Caco-2 (cell line): Measurements from ENCODE around the gene PBX1. TPM values are rescaled to one million over a fixed set of nuclear protein-coding genes. Genes with fewer than 3 reads are reported as not detected.
A peak's percentile ranks its signal among the peaks of the same experiment; 100 is the strongest.

Experiments used
- BruUV-seq: library from RNA; stranded (reverse); fragments of 400-500 nt; replicated peaks from 2 replicates; lab custom pipeline; 2021; lab: Mats Ljungman, UMichigan
- CTCF ChIA-PET: fragments of 300-600 bp; sonication (Branson Sonifier 250); formaldehyde crosslinking; loops from one replicate; lab custom pipeline; 2022; ENCODE audit warnings: antibody characterized with exemption; lab: Charles Lee
- POLR2A ChIA-PET: fragments of 300-600 bp; sonication (Branson Sonifier 250); formaldehyde crosslinking; loops from one replicate; lab custom pipeline; 2022; ENCODE audit warnings: antibody characterized with exemption; lab: Charles Lee
- DNase-seq, 2 experiments: peaks; one replicate each; pipeline versions ENCODE4 v3.0.0 to v3.0.0-alpha.2; 2020 to 2022
- H3K27me3 ChIP-seq: replicated peaks from 2 replicates; pipeline ENCODE4 v1.6.0; 2011; ENCODE audit warnings: low read length; ENCODE audit not compliant: control insufficient read depth, insufficient read depth
- H3K36me3 ChIP-seq: 2 replicates; pipeline ENCODE4 v1.5.1; 2011; ENCODE audit warnings: low read length; ENCODE audit not compliant: control insufficient read depth, insufficient read depth
- H3K4me1 ChIP-seq: fragments of 250-450 bp; sonication (Bioruptor Pico); 2 replicates; pipeline ENCODE4 v1.5.1; 2020; ENCODE audit warnings: mild to moderate bottlenecking
- H3K4me3 ChIP-seq: 2 replicates; pipeline ENCODE4 v1.5.1; 2011; ENCODE audit warnings: low read depth, mild to moderate bottlenecking, control low read depth, low read length
- H3K9me3 ChIP-seq: fragments of 250-450 bp; sonication (Bioruptor Pico); 2 replicates; pipeline ENCODE4 v1.5.1; 2020; ENCODE audit warnings: mild to moderate bottlenecking, moderate library complexity
- H3K27ac Mint-ChIP-seq: one replicate; pipeline ENCODE4 v1.8.0; 2022; ENCODE audit warnings: mixed read lengths; ENCODE audit not compliant: unreplicated experiment
- H3K27me3 Mint-ChIP-seq: one replicate; pipeline ENCODE4 v1.8.0; 2022; ENCODE audit warnings: mixed read lengths; ENCODE audit not compliant: insufficient read depth, unreplicated experiment
- H3K36me3 Mint-ChIP-seq: one replicate; pipeline ENCODE4 v1.8.0; 2022; ENCODE audit warnings: mild to moderate bottlenecking, mixed read lengths; ENCODE audit not compliant: insufficient read depth, unreplicated experiment
- H3K4me1 Mint-ChIP-seq: one replicate; pipeline ENCODE4 v1.8.0; 2022; ENCODE audit warnings: low read depth, mixed read lengths; ENCODE audit not compliant: unreplicated experiment
- H3K4me3 Mint-ChIP-seq: one replicate; pipeline ENCODE4 v1.8.0; 2022; ENCODE audit warnings: mild to moderate bottlenecking, moderate library complexity, mixed read lengths; ENCODE audit not compliant: unreplicated experiment
- H3K9me3 Mint-ChIP-seq: one replicate; pipeline ENCODE4 v1.8.0; 2022; ENCODE audit warnings: mixed read lengths; ENCODE audit not compliant: unreplicated experiment
- CTCF ChIP-seq, 2 experiments: fragments of 200-600 bp in 1 of 2; IDR thresholded peaks; 1 replicate in 1 of 2; 2 replicates in 1 of 2; pipeline versions ENCODE4 v1.5.1 to v1.8.0; 2011 to 2022; ENCODE audit warnings: antibody characterized with exemption in 1 of 2, control low read depth in 1 of 2, inconsistent platforms in 1 of 2, low read depth in 1 of 2, low read length in 1 of 2, mild to moderate bottlenecking in 1 of 2, moderate library complexity in 1 of 2; ENCODE audit not compliant: insufficient read depth in 1 of 2, severe bottlenecking in 1 of 2, unreplicated experiment in 1 of 2
- intact Hi-C: fragments of 100-400 bp; cut with micrococcal nuclease; formaldehyde crosslinking; loops from one replicate; pipeline ENCODE4 v1.10.0; 2022; ENCODE audit not compliant: unreplicated experiment
- total RNA-seq: library from RNA; stranded (reverse); gene quantifications from 2 replicates; pipeline ENCODE4 v1.2.3, GENCODE V29; 2022

Gene PBX1
- total RNA-seq, 1 experiment from 2014 or later = 103 TPM

GRCh38 chr1:164653705-164654104 is 94.7 kb downstream of the PBX1 start:
- Histone ChIP-seq H3K36me3 (no peaks in the 10 kb centered on the region; the same call in 1 of the 2 replicates), H3K4me3 (no peak overlapping the region), H3K27me3 (no peaks in the 10 kb centered on the region), H3K9me3 (no peaks in the 10 kb centered on the region), H3K4me1 (peaks cover 74% of the 10 kb centered on the region)
- no peak for DNase-seq
- H3K36me3 Mint-ChIP-seq = peaks cover 43% of the 10 kb centered on the region
- no peaks in the 10 kb centered on the region for H3K9me3 Mint-ChIP-seq
- H3K27ac Mint-ChIP-seq = no peak overlapping the region
- peaks cover 56% of the 10 kb centered on the region for H3K4me1 Mint-ChIP-seq
- no peak overlapping the region for H3K4me3 Mint-ChIP-seq
- H3K27me3 Mint-ChIP-seq = no peaks in the 10 kb centered on the region
- no peak for TF ChIP-seq CTCF (IDR thresholded peaks at IDR 0.05; ENCODE audit: insufficient read depth in 1 of 2, low read depth in 1 of 2, low read length in 1 of 2, severe bottlenecking in 1 of 2, unreplicated experiment in 1 of 2)
- ChIA-PET CTCF (no interaction called here), POLR2A (no interaction called here)
- intact Hi-C loops = no loop called here
- no TSS peak for BruUV-seq

- H3K4me1 ChIP-seq = peaks cover 74% of the 10 kb centered on the region
- H3K27me3 Mint-ChIP-seq = no peaks in the 10 kb centered on the region
- H3K27ac Mint-ChIP-seq = peak overlapping the region; percentile 28
- peaks cover 39% of the 10 kb centered on the region for H3K36me3 Mint-ChIP-seq
- TF ChIP-seq CTCF (IDR thresholded peaks at IDR 0.05; ENCODE audit: insufficient read depth in 1 of 2, low read depth in 1 of 2, low read length in 1 of 2, severe bottlenecking in 1 of 2, unreplicated experiment in 1 of 2) = no peak
- H3K9me3 ChIP-seq = no peaks in the 10 kb centered on the region
- H3K27me3 ChIP-seq = no peaks in the 10 kb centered on the region
- ChIA-PET CTCF (no interaction called here), POLR2A (no interaction called here)
- no peaks in the 10 kb centered on the region for H3K9me3 Mint-ChIP-seq
- H3K4me1 Mint-ChIP-seq = peaks cover 54% of the 10 kb centered on the region
- intact Hi-C loops = no loop called here
- H3K36me3 ChIP-seq = no peaks in the 10 kb centered on the region; the same call in 1 of the 2 replicates
- no peak overlapping the region for H3K4me3 Mint-ChIP-seq
- DNase-seq = no peak
- no TSS peak for BruUV-seq
- no peak overlapping the region for H3K4me3 ChIP-seq
These were observed 95.2 kb downstream of the PBX1 start for GRCh38 chr1:164654200-164654599.

GRCh38 chr1:164658864-164659263 is 99.9 kb downstream of the PBX1 start:
- intact Hi-C loops = loop anchor here (2.0 kb wide), 1 partner anchor 14 kb away; no protein-coding TSS in a partner anchor
- Histone ChIP-seq H3K27me3 (no peaks in the 10 kb centered on the region), H3K36me3 (no peaks in the 10 kb centered on the region), H3K4me3 (no peak overlapping the region), H3K9me3 (no peaks in the 10 kb centered on the region), H3K4me1 (peaks cover 86% of the 10 kb centered on the region)
- Mint-ChIP-seq H3K4me1 (peaks cover 59% of the 10 kb centered on the region), H3K27me3 (no peaks in the 10 kb centered on the region), H3K4me3 (peak overlapping the region; percentile 63), H3K9me3 (no peaks in the 10 kb centered on the region), H3K27ac (peak overlapping the region; percentile 99), H3K36me3 (peaks cover 36% of the 10 kb centered on the region)
- no TSS peak for BruUV-seq
- ChIA-PET CTCF (interaction anchor here (0.9 to 1.4 kb wide), 2 partner anchors 14 to 56 kb away, joined by 3 to 4 read pairs; no protein-coding TSS in a partner anchor), POLR2A (interaction anchor here (1.5 kb wide), 1 partner anchor 23 kb away, joined by 3 read pairs; no protein-coding TSS in a partner anchor)
- TF ChIP-seq CTCF (IDR thresholded peaks at IDR 0.05; ENCODE audit: insufficient read depth in 1 of 2, low read depth in 1 of 2, low read length in 1 of 2, severe bottlenecking in 1 of 2, unreplicated experiment in 1 of 2) = no peak
- DNase-seq = no peak
